Dendritic cell treated with granulocyte-macrophage colony-stimulating factor and Interleukin-4, amounts not matched to agents 40 ng/mL and 50 ng/mL, for 4 days (primary cell): Measurements from ENCODE around the gene TARS2.

Experiments used
- H3K27ac Mint-ChIP-seq: one replicate; pipeline ENCODE4 v1.8.0; 2022; ENCODE audit warnings: mild to moderate bottlenecking, mixed read lengths
- H3K27me3 Mint-ChIP-seq: one replicate; pipeline ENCODE4 v1.8.0; 2022; ENCODE audit warnings: mild to moderate bottlenecking, mixed read lengths
- H3K36me3 Mint-ChIP-seq: one replicate; pipeline ENCODE4 v1.8.0; 2022; ENCODE audit warnings: low read depth, mixed read lengths
- H3K4me1 Mint-ChIP-seq: one replicate; pipeline ENCODE4 v1.8.0; 2022; ENCODE audit warnings: low read depth, mixed read lengths
- H3K4me3 Mint-ChIP-seq: one replicate; pipeline ENCODE4 v1.8.0; 2022; ENCODE audit warnings: mild to moderate bottlenecking, moderate library complexity, mixed read lengths
- H3K9me3 Mint-ChIP-seq: one replicate; pipeline ENCODE4 v1.8.0; 2022; ENCODE audit warnings: mixed read lengths
- intact Hi-C: fragments of 100-400 bp; cut with micrococcal nuclease; formaldehyde crosslinking; loops from one replicate; pipeline ENCODE4 v1.15.0; 2022

Gene TARS2

DNA sequence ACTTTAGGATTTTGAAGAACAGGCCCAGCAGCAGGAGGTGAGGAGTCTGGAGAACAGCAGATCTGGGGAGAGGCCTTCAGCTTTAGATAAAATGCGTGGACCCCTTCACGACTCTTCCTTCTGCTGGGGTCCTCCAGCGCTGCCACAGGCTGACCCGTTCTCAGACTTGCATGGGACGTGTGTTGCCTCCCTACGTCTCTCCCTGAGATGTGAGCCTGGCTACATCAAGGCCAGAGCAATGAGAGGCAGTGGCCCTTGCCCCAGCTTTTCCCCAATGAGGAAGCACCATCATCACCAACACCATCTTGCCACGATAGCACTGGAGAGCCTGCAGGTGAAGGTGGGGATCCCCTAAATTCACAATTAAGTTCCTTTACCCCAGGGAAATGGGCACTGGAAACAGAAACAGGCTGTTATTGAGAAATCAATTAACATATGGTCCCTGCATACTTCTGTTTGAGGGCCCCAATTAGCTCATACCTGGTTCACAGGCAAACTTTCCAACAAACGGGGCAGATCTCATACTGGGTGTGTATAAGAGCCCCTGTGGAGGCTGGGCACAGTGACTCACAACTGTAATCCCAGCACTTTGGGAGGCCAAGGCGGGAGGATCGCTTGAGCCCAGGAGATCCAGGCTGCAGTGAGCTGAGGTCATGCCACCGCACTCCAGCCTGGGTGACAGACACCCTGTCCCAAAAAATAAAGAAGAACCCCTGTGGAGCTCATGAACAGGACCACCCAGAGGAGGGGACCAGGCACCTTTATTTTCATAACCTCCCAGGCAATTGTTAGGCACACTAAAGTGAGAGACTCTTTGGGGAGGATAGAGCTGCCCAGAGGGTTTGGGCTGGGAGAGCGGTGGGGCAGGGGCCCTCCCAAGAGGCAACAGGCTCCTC lies 49.9 kb downstream of the TARS2 start:
- Mint-ChIP-seq H3K4me3 (no peak overlapping the region), H3K27ac (no peak overlapping the region), H3K4me1 (peaks cover 15% of the 10 kb centered on the region), H3K27me3 (peaks cover 1% of the 10 kb centered on the region), H3K9me3 (no peaks in the 10 kb centered on the region), H3K36me3 (no peaks in the 10 kb centered on the region)
- intact Hi-C loops: no loop called here

DNA sequence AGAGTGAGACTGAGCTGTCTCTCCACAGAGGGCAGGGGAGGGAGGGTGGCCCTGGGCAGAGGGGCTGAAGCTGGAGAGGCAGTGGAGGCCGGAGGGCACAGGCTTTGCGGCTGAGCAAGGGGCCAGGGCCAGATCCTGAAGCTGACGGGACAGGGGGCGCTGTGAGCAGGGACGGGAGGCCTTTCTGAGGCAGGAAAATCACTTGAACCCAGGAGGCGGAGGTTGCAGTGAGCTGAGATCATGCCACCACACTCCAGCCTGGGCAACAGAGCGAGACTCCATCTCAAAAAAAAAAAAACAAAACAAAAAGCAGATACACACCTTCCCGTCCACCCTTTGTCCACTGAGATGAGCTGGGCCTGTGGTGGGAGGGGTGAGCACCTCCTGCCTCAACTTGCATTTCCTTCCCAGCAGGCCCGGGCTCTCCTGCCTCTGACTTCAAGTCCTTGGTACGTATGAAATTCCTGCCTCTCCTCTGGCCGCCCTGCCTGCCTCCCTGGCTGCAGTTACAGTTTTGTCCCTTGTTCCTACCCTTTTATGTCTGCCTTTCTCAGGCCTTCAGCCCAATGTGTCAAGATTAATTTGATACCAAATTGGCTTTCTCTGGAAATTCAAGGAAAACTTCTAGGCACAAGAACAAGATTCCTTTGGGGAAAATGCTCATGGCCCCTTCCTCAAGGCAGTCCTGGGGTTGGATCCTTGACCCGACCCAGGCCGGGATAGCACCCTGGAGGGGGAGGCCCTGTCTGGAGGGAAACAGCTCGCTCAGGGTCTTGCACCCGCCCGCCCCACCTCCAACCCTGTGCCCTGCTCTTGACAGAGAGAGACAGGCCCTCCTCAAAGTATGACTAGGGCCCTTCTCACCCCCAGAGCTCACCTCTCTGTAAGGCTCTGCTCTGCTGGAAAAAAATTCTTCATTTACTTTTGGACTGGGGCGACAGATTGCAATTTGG lies 50.8 kb downstream of the TARS2 start:
- intact Hi-C loops: no loop called here
- no peak overlapping the region for H3K27ac Mint-ChIP-seq
- H3K36me3 Mint-ChIP-seq: no peaks in the 10 kb centered on the region
- H3K9me3 Mint-ChIP-seq: no peaks in the 10 kb centered on the region
- H3K4me3 Mint-ChIP-seq: no peak overlapping the region
- peaks cover 11% of the 10 kb centered on the region for H3K4me1 Mint-ChIP-seq
- H3K27me3 Mint-ChIP-seq: peaks cover 1% of the 10 kb centered on the region

DNA sequence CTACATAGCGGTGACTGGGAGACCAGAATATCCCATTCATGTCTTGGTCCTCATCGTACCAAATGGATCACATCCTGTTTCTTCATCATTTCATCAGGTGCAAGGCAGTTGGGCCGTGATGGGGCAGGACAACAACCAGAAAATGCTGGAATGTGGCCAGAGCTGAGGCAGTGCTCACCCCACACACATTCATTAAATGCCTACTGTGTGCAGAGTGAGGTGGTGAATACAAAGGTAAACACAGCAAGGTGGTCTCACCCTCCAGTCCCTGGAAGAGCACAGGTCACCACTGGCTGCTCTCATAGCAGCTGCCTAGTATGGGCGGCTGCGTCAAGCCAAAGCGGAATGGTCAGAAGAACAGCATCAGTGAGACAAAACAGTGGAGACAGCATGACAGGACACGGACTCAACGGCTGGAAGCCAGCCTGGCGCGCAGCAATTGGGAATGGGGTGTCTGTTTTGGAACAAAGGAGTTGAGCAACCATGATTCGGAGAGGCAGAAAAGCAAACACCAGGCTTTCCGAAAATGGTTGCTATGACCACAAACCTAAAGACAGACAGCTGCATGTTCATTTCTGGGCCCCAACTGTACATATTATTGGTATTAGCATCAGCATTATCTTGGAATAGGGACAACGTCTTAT lies 56.4 kb downstream of the TARS2 start:
- Mint-ChIP-seq H3K4me1 (peaks cover 16% of the 10 kb centered on the region), H3K27me3 (peaks cover 6% of the 10 kb centered on the region), H3K27ac (no peak overlapping the region), H3K4me3 (no peak overlapping the region), H3K9me3 (no peaks in the 10 kb centered on the region), H3K36me3 (no peaks in the 10 kb centered on the region)
- intact Hi-C loops: no loop called here

DNA sequence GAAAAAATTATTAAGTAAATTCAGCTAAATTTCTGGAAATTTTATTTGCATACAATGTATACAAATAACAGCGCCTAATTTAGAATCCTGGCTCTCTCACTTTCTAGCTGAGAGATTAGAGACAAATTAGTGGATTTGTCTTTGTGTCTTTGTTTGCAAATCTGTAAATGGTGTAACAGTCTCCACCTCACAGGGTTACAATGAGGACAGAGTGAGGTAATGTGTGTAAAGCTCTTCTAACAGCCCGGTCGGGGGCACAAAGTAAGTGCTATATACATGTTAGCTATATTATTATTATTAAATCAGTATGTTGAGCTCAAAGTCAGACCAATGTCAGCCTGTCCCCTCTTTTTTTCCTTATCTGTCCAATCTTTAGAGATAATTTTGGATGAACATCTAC lies 57.0 kb downstream of the TARS2 start:
- Mint-ChIP-seq H3K36me3 (peaks cover under 1% of the 10 kb centered on the region), H3K4me1 (peaks cover 16% of the 10 kb centered on the region), H3K27me3 (peaks cover 6% of the 10 kb centered on the region), H3K9me3 (no peaks in the 10 kb centered on the region), H3K4me3 (no peak overlapping the region), H3K27ac (no peak overlapping the region)
- intact Hi-C loops: no loop called here

DNA sequence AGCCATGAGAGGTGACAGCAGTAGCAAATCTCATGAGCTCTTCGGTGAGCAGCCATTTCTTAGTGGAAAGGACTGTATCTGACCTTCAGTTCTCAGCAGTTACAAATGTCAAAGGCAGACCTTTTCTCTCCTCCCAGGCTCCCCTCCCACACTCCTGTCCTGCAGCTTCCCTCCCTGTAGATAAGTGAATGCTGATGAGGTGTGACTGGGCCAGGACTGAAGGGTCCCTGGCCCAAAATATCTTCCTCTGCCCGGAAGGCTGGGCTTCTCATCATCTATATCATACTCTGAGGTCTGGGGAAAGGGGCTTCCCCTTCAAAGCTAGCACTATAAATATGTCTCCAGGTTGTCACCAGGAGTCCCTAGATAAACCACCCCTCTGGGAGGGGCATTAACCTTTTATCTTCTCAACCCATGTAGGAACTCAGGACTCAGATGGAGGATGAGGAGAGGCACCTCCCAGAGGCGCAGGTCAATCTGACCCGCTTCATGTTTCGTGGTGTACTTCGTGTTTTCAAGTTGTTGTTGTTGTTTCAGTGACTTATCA lies 58.3 kb downstream of the TARS2 start:
- Mint-ChIP-seq H3K9me3 (no peaks in the 10 kb centered on the region), H3K27ac (no peak overlapping the region), H3K4me1 (peaks cover 10% of the 10 kb centered on the region), H3K4me3 (no peak overlapping the region), H3K27me3 (peaks cover 4% of the 10 kb centered on the region), H3K36me3 (peaks cover 14% of the 10 kb centered on the region)
- intact Hi-C loops: no loop called here

DNA sequence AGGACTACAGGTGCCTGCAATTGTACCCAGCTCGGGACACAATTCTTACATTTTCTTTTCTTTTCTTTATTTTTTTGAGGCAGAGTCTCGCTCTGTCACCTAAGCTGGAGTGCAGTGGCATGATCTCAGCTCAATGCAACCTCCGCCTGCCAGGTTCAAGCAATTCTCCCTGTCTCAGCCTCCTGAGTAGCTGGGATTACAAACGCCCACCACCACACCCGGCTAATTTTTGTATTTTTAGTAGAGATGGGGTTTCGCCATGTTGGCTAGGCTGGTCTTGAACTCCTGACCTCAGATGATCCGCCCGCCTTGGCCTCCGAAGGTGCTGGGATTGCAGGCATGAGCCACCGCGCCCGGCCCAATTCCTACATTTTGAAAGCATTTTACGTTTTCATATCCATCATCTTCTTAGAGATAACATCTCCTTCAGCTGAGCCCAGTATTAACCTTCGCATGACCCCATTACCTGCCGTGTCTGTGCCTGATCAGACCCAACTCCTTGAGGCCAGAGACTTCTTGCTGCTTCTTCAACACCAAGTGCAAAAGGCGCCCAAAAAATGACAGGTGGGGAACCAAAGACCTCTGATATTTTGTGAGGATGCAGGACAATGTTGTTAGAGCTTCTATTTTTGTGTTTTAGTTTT lies 59.2 kb downstream of the TARS2 start:
- H3K9me3 Mint-ChIP-seq: no peaks in the 10 kb centered on the region
- H3K36me3 Mint-ChIP-seq: peaks cover 22% of the 10 kb centered on the region
- H3K4me1 Mint-ChIP-seq: peaks cover 16% of the 10 kb centered on the region
- intact Hi-C loops: no loop called here
- no peak overlapping the region for H3K27ac Mint-ChIP-seq
- no peak overlapping the region for H3K4me3 Mint-ChIP-seq
- peaks cover 4% of the 10 kb centered on the region for H3K27me3 Mint-ChIP-seq

DNA sequence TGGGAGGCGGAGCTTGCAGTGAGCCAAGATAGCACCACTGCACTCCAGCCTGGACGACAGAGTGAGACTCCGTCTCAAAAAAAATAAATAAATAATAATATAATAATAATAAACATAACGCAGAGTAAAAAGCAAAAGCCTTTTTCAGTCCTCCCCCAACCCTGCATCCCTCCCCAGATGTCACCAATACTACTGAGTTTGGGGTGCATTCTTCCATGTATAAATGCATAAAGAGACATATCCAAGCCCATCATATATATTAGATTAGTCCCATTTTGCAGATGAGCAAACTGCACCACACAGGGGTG lies 61.1 kb downstream of the TARS2 start:
- Mint-ChIP-seq H3K36me3 (peaks cover 37% of the 10 kb centered on the region), H3K27ac (peak overlapping the region; percentile 99), H3K4me3 (peak overlapping the region; percentile 75), H3K9me3 (no peaks in the 10 kb centered on the region), H3K4me1 (peaks cover 29% of the 10 kb centered on the region), H3K27me3 (peaks cover 4% of the 10 kb centered on the region)
- intact Hi-C loops: no loop called here

DNA sequence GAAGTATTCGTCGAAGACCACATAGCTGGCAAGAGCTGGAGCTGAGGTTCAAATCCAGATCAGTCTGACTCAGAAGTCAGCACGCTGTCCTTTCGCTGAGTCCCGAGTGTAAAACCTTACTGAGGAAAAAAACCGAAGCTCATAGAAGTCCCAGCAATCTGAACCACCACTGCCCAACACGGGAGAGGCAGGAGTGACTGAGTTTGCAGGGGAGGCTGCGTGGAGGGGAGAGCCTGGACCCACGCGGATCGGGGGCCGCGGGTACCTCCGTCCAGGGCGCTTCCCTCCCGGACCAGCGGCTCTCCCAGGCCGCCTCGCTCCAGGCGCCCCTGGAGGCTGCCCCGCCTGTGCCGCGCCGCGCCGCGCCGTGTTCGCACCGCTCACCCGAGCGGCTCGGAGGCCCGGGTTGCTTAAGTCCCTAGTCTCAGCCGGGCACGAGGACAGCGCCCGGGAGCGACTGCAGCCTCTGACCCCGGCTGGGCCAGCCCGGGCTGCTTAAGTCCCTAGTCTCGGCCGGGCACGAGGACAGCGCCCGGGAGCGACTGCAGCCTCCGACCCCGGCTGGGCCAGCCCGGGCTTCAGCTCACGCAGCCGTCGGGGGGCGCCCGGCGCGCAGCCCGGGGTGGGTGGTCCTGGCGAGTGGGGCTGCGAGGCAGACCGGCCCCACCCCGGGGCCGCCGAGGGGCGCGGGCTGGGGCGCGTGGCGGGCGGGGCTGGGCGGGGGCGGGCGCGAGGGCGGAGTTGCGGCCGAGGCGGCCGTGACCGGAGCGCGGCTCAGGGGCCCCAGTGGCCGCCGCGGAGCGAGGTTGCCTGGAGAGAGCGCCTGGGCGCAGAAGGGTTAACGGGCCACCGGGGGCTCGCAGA lies 61.6 kb downstream of the TARS2 start, which contains the start of gene ADAMTSL4:
Gene ADAMTSL4 (plus strand): TSS at position 777 of the 864 bp plus-strand sequence. CDS start 2,881 bp downstream, outside the sequence.
- peak within 1 kb of the TSS; percentile 99 for H3K4me3 Mint-ChIP-seq
- peak within 1 kb of the TSS; percentile 99 for H3K27ac Mint-ChIP-seq
- H3K36me3 Mint-ChIP-seq: peaks cover 43% of the 10 kb centered on the region
- peaks cover 4% of the 10 kb centered on the region for H3K27me3 Mint-ChIP-seq
- intact Hi-C loops: no loop called here
- peaks cover 35% of the 10 kb centered on the region for H3K4me1 Mint-ChIP-seq
- no peaks in the 10 kb centered on the region for H3K9me3 Mint-ChIP-seq

DNA sequence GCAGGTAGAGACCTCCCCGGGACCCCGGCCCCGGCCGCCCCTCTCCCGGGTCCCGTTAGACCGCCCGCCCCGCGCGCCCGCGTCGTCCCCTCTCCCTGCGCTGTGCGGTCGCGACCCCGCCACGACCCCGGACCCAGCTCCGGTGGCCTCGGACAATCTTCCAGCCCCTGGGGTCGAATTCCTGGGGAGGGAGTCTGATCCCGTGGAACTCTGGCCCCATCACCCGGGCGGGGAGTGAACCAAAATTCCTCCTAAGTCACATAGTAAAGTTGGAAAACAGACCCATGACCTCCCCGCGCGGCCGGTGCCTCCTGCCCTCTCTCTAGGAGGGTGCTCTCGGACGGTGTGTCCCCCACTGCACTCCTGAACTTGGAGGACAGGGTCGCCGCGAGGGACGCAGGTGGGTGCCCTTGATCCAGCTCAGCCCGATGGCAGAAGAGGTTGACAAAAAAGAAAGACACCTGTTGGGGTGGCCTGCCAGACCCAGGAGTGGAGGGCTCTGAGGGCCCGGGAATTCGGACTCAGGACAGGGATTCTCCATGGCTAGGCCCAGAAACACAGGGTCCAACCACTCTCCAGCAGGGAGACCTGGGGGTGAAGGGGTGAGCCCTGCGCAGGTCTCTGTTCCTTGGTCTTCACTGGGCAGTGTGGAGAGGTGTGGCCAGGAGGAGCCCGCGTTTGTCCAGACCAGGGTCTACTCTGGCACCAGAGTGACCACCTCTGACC lies 62.4 kb downstream of the TARS2 start:
- Mint-ChIP-seq H3K9me3 (no peaks in the 10 kb centered on the region), H3K27me3 (peaks cover 4% of the 10 kb centered on the region), H3K4me3 (peak overlapping the region; percentile 99), H3K4me1 (peaks cover 43% of the 10 kb centered on the region), H3K27ac (peak overlapping the region; percentile 99), H3K36me3 (peaks cover 51% of the 10 kb centered on the region)
- intact Hi-C loops: loop anchor here (5.0 kb wide), 1 partner anchor 87 kb away; no protein-coding TSS in a partner anchor

DNA sequence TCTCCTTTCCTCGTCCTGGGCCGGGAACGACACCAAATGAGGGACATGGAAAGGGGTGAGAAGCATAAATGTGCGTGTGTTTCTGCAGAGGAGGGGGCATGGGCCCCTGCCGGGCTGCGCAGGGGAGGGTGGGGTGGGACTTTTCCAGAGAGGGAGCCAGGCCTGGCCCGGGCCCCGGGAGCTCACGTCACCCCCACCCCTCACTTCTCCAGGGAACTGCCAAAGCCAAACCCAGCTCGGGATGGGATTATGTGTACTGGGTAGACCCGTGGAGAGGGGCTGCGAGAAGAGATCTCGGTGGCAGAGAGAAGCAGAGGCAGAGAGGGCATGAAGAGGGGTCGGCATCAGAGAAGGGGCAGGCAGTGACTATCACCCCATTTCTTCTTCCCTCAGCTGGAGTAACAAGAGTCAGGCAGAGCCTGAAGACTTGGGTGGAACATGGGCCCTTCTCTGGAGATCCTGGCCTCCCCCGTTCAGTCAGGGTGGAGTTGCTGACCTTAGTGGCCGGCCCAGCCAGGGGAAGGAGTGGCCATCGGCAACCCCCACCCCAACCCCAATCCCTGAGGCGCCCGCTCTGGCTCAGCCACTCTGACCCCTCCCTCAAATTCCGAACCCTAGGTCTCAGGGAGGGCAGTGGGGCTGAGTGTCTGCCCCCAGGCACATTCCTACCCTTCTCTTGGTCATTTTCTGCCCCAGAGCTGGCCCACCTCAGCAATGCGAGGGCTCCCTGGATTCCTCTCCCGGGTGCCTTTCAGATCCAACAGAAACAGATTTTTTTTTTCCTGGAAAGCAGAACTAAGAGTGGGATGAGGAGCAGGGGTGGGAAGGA lies 63.2 kb downstream of the TARS2 start:
- H3K27ac Mint-ChIP-seq: peak overlapping the region; percentile 99
- no peaks in the 10 kb centered on the region for H3K9me3 Mint-ChIP-seq
- intact Hi-C loops: loop anchor here (5.0 kb wide), 1 partner anchor 88 kb away; no protein-coding TSS in a partner anchor
- peak overlapping the region; percentile 99 for H3K4me3 Mint-ChIP-seq
- peaks cover 59% of the 10 kb centered on the region for H3K36me3 Mint-ChIP-seq
- peaks cover 49% of the 10 kb centered on the region for H3K4me1 Mint-ChIP-seq
- H3K27me3 Mint-ChIP-seq: peaks cover 4% of the 10 kb centered on the region

DNA sequence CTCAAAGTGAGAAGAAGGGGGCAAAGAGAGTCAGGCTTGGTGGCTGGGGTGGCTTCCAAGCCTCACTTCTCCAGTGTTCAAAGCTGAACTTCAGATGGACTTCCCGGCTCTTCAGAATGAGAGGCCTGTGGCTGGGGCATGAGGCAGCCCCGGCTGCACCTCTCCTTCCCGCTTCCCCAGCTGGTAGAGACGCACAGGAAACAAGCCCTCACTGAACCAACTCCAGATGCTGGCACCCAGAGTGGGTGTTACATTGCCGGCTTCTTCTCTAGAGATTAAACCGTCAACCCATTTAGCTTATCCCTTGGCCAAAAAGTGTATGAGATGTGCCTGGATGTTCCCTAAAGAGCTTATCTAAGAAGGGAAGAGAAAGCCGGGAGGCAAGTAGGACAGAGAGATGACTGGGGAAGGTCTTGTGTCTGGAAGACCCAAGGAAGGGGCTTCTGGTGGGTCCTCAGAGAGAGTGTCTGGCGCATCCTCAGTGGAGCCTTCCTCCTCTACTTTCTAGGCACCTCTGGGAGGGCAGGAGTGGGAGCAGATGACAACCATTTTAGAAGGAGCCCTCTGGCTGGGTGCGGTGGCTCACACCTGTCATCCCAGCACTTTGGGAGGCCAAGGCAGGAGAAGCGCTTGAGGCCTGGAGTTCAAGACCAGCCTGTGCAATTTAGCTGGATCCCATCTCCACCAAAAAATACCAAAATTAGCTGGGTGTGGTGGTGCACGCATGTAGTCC lies 64.0 kb downstream of the TARS2 start:
- H3K27ac Mint-ChIP-seq: peak overlapping the region; percentile 99
- peaks cover 2% of the 10 kb centered on the region for H3K27me3 Mint-ChIP-seq
- no peaks in the 10 kb centered on the region for H3K9me3 Mint-ChIP-seq
- peaks cover 66% of the 10 kb centered on the region for H3K36me3 Mint-ChIP-seq
- H3K4me3 Mint-ChIP-seq: peak overlapping the region; percentile 99
- intact Hi-C loops: loop anchor here (5.0 kb wide), 1 partner anchor 89 kb away; no protein-coding TSS in a partner anchor
- peaks cover 54% of the 10 kb centered on the region for H3K4me1 Mint-ChIP-seq
